ENCODE measurements around the gene GTF2B.
"Not testable (repeated sequence)": the region's sequence is repeated elsewhere in the genome, so short reads cannot be mapped to it uniquely, and the experiment has no call there.

The GTF2B gene

GRCh38 chr1:88891318-88891950 lies at the start of gene GTF2B:
TSS of gene GTF2B (minus strand) at chr1:88891567. CDS start at chr1:88891499, 68 bp downstream.
- DNase-seq: peak; percentile 93

GRCh38 chr1:88938528-88938927 lies 47.2 kb upstream of the GTF2B start:
- not testable (repeated sequence) for DNase-seq

- no peak for DNase-seq
Observed at GRCh38 chr1:88936760-88937342, 45.5 kb upstream of the GTF2B start.

GRCh38 chr1:88936223-88936523 lies 44.8 kb upstream of the GTF2B start:
- DNase-seq: no peak

GRCh38 chr1:88935522-88936222 lies 44.3 kb upstream of the GTF2B start:
- DNase-seq: peak; percentile 19

- not testable (repeated sequence) for DNase-seq
Observed at GRCh38 chr1:88930176-88930575, 38.8 kb upstream of the GTF2B start.

- DNase-seq: no peak
Observed at GRCh38 chr1:88923224-88923623, 31.9 kb upstream of the GTF2B start.

GRCh38 chr1:88922214-88922613 lies 30.8 kb upstream of the GTF2B start:
- DNase-seq: no peak

GRCh38 chr1:88920845-88921244 lies 29.5 kb upstream of the GTF2B start:
- no peak for DNase-seq

- DNase-seq: no peak
Observed at GRCh38 chr1:88917321-88918025, 26.1 kb upstream of the GTF2B start.

GRCh38 chr1:88916883-88917282 lies 25.5 kb upstream of the GTF2B start:
- no peak for DNase-seq

GRCh38 chr1:88911800-88912199 lies 20.4 kb upstream of the GTF2B start:
- not testable (repeated sequence) for DNase-seq

GRCh38 chr1:88911161-88911560 lies 19.8 kb upstream of the GTF2B start:
- no peak for DNase-seq

GRCh38 chr1:88910401-88910800 lies 19.0 kb upstream of the GTF2B start:
- no peak for DNase-seq

GRCh38 chr1:88900883-88901282 lies 9.5 kb upstream of the GTF2B start:
- no peak for DNase-seq

- DNase-seq: no peak
Observed at GRCh38 chr1:88897070-88897730, 5.8 kb upstream of the GTF2B start.

GRCh38 chr1:88892357-88892877 lies 1.1 kb upstream of the GTF2B start:
- no peak for DNase-seq

GRCh38 chr1:88891951-88892340 lies 579 bp upstream of the GTF2B start:
- DNase-seq: no peak

- no peak for DNase-seq
Observed at GRCh38 chr1:88890791-88891317, 513 bp downstream of the GTF2B start.

- DNase-seq: no peak
Observed at GRCh38 chr1:88890131-88890530, 1.2 kb downstream of the GTF2B start.

- no peak for DNase-seq
Observed at GRCh38 chr1:88888750-88889149, 2.6 kb downstream of the GTF2B start.

GRCh38 chr1:88885933-88886332 lies 5.4 kb downstream of the GTF2B start:
- DNase-seq: no peak

GRCh38 chr1:88883156-88883555 lies 8.2 kb downstream of the GTF2B start:
- no peak for DNase-seq
